ENCODE measurements around the gene TMPRSS13.

TMPRSS13 gene

GRCh38 chr11:117862019-117862725 lies 67.0 kb downstream of the TMPRSS13 start:
- H3K4me3 ChIP-seq (replicated peaks; ENCODE audit: low read depth, low read length), result no peak overlapping the region
- no peak for DNase-seq (ENCODE audit: extremely low read depth, low read depth)
- TF ChIP-seq CTCF (IDR thresholded peaks at IDR 0.05; ENCODE audit: low read depth, low read length, missing control alignments), result no peak

- DNase-seq (ENCODE audit: extremely low read depth, low read depth), result no peak
- H3K4me3 ChIP-seq (replicated peaks; ENCODE audit: low read depth, low read length), result no peak overlapping the region
- TF ChIP-seq CTCF (IDR thresholded peaks at IDR 0.05; ENCODE audit: low read depth, low read length, missing control alignments), result no peak
Observed at GRCh38 chr11:117861151-117862018, 67.8 kb downstream of the TMPRSS13 start.

- no peak overlapping the region for H3K4me3 ChIP-seq (replicated peaks; ENCODE audit: low read depth, low read length)
- no peak for TF ChIP-seq CTCF (IDR thresholded peaks at IDR 0.05; ENCODE audit: low read depth, low read length, missing control alignments)
- no peak for DNase-seq (ENCODE audit: extremely low read depth, low read depth)
Observed at GRCh38 chr11:117860139-117860538, 69.1 kb downstream of the TMPRSS13 start.

GRCh38 chr11:117859488-117860112 lies 69.6 kb downstream of the TMPRSS13 start:
- TF ChIP-seq CTCF (IDR thresholded peaks at IDR 0.05; ENCODE audit: low read depth, low read length, missing control alignments), result no peak
- no peak for DNase-seq (ENCODE audit: extremely low read depth, low read depth)
- H3K4me3 ChIP-seq (replicated peaks; ENCODE audit: low read depth, low read length), result no peak overlapping the region

- no peak for TF ChIP-seq CTCF (IDR thresholded peaks at IDR 0.05; ENCODE audit: low read depth, low read length, missing control alignments)
- H3K4me3 ChIP-seq (replicated peaks; ENCODE audit: low read depth, low read length), result no peak overlapping the region
- no peak for DNase-seq (ENCODE audit: extremely low read depth, low read depth)
Observed at GRCh38 chr11:117859061-117859460, 70.1 kb downstream of the TMPRSS13 start.

GRCh38 chr11:117857734-117858414 lies 71.3 kb downstream of the TMPRSS13 start:
- no peak for DNase-seq (ENCODE audit: extremely low read depth, low read depth)
- TF ChIP-seq CTCF (IDR thresholded peaks at IDR 0.05; ENCODE audit: low read depth, low read length, missing control alignments), result no peak
- H3K4me3 ChIP-seq (replicated peaks; ENCODE audit: low read depth, low read length), result no peak overlapping the region
